ENCODE measurements around the gene BCL11B.

Gene BCL11B

GRCh38 chr14:99129998-99130397, 142.0 kb downstream of the BCL11B start:
- no peak for DNase-seq

GRCh38 chr14:99129211-99129696, 142.7 kb downstream of the BCL11B start:
- DNase-seq, result no peak

- no peak for DNase-seq
These were observed 143.8 kb downstream of the BCL11B start for GRCh38 chr14:99128185-99128584.

- DNase-seq, result no peak
These were observed 144.3 kb downstream of the BCL11B start for GRCh38 chr14:99127651-99128167.

GRCh38 chr14:99125616-99126431, 146.2 kb downstream of the BCL11B start:
- DNase-seq, result no peak

- no peak for DNase-seq
These were observed 146.9 kb downstream of the BCL11B start for GRCh38 chr14:99125113-99125512.

DNA sequence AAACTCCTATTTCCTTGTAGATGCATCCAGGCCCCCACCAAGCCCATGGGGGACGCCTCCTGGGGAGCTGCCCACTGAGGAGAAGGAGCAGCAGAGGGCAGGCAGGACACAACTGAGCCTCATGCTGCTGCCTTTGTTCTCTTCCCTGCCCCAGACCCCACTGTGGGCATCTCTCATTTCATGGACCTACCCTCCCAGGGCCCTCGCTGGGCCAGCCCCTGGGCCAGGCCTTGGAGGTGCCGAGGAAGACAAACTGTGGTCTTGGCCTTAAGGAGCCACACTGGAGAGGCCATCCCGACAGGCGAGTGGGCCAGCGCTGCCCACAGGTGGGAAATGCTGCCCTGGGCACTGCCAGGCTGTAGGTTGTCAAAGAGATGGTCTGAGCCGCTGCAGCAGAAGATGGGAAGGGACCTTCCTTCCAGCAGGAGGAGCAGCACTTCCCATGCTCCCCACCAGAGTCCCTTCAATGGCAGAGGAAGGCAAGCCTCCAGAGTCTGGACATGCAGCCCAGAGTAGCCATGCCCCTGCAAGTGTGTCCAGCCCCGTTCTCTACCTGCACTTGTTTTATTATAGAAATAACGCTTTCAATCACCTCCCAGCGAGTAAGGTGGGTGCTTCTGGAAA, 147.4 kb downstream of the BCL11B start:
- DNase-seq, result no peak

GRCh38 chr14:99123208-99123870, 148.7 kb downstream of the BCL11B start:
- no peak for DNase-seq

DNA sequence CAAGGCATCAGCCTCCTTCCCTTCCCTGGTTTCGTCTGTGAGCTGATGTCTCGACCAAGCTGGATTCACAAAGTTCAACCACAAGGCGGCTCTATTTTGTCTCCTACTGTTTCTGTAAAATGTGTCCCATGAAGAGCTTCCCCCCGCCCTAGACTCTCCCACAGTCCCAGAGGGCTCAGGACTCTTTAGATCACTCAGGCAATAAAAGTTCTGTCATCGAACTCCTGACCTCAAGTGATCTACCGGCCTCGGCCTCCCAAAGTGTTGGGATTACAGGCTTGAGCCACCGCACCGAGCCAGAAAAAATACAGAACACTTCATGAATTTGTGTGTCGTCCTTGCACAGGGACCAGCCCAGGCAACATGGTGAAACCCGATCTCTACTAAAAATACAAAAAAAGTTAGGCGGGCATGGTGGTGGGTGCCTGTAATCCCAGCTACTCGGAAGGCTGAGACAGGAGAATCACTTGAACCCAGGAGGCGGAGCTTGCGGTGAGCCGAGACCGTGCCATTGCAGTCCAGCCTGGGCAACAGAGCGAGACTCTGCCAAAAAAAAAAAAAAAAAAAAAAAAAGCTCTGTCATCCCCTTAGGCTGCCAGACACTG, 149.4 kb downstream of the BCL11B start:
- no peak for DNase-seq

GRCh38 chr14:99121319-99121875, 150.6 kb downstream of the BCL11B start:
- DNase-seq, result no peak

- no peak for DNase-seq
These were observed 151.3 kb downstream of the BCL11B start for GRCh38 chr14:99120526-99121318.

GRCh38 chr14:99119554-99120525, 152.2 kb downstream of the BCL11B start:
- DNase-seq, result no peak
